Activated CD8-positive, alpha-beta memory T cell treated with anti-CD3 and anti-CD28 coated beads for 4 hours (primary cell): Measurements from ENCODE around the gene TMEM163.
"Not testable (repeated sequence)": the region's sequence is repeated elsewhere in the genome, so short reads cannot be mapped to it uniquely, and the experiment has no call there.

ENCODE experiments used
- DNase-seq, 2 donors: peaks; one replicate each; pipeline ENCODE4 v3.0.0-alpha.2; 2020; ENCODE audit warnings: low read depth in 2 of 2

TMEM163 gene

GRCh38 chr2:134581877-134582546 is 136.8 kb downstream of the TMEM163 start:
- DNase-seq, result no peak

GRCh38 chr2:134578316-134578715 is 140.5 kb downstream of the TMEM163 start:
- no peak for DNase-seq

GRCh38 chr2:134576478-134576877 is 142.3 kb downstream of the TMEM163 start:
- DNase-seq, result no peak

GRCh38 chr2:134575888-134576287 is 142.9 kb downstream of the TMEM163 start:
- DNase-seq, result no peak

GRCh38 chr2:134574611-134575330 is 144.0 kb downstream of the TMEM163 start:
- DNase-seq, result no peak

GRCh38 chr2:134573724-134574123 is 145.1 kb downstream of the TMEM163 start:
- no peak for DNase-seq

GRCh38 chr2:134573085-134573370 is 145.8 kb downstream of the TMEM163 start:
- no peak for DNase-seq

GRCh38 chr2:134572314-134573084 is 146.3 kb downstream of the TMEM163 start:
- no peak for DNase-seq

GRCh38 chr2:134570676-134571075 is 148.1 kb downstream of the TMEM163 start:
- no peak for DNase-seq

- no peak for DNase-seq
Measured at GRCh38 chr2:134568413-134568812, 150.4 kb downstream of the TMEM163 start.

- no peak for DNase-seq
Measured at GRCh38 chr2:134567666-134568065, 151.1 kb downstream of the TMEM163 start.

GRCh38 chr2:134564955-134565354 is 153.8 kb downstream of the TMEM163 start:
- not testable (repeated sequence) for DNase-seq

- DNase-seq, result no peak
Measured at GRCh38 chr2:134564549-134564948, 154.3 kb downstream of the TMEM163 start.

- DNase-seq, result no peak
Measured at GRCh38 chr2:134558208-134558830, 160.5 kb downstream of the TMEM163 start.

- DNase-seq, result no peak
Measured at GRCh38 chr2:134555411-134555810, 163.4 kb downstream of the TMEM163 start.

GRCh38 chr2:134553657-134554056 is 165.1 kb downstream of the TMEM163 start:
- no peak for DNase-seq

- DNase-seq, result no peak
Measured at GRCh38 chr2:134550566-134551164, 168.1 kb downstream of the TMEM163 start.

GRCh38 chr2:134549104-134549503 is 169.7 kb downstream of the TMEM163 start:
- no peak for DNase-seq

GRCh38 chr2:134540990-134541389 is 177.8 kb downstream of the TMEM163 start:
- no peak for DNase-seq

GRCh38 chr2:134539981-134540380 is 178.8 kb downstream of the TMEM163 start:
- no peak for DNase-seq

GRCh38 chr2:134537702-134538101 is 181.1 kb downstream of the TMEM163 start:
- DNase-seq, result no peak

- DNase-seq, result no peak
Measured at GRCh38 chr2:134537121-134537520, 181.7 kb downstream of the TMEM163 start.
